ENCODE measurements around the gene RPN2. TPM values are rescaled to one million over a fixed set of nuclear protein-coding genes. Genes with fewer than 3 reads are reported as not detected.

The RPN2 gene
- total and polyA plus RNA-seq, 2 donors (not counting 3 experiments of a cell fraction or from before 2014, with no cell fraction given): 283 to 530 TPM

GRCh38 chr20:37202267-37202943 is 23.3 kb downstream of the RPN2 start:
- TF ChIP-seq MAX (IDR thresholded peaks at IDR 0.05; ENCODE audit: insufficient read depth, insufficient read length): no peak
- no peak for TF ChIP-seq FOS (IDR thresholded peaks at IDR 0.05; ENCODE audit: borderline replicate concordance, insufficient read depth, low read length)
- no peak for TF ChIP-seq JUN (IDR thresholded peaks at IDR 0.05; ENCODE audit: borderline replicate concordance, insufficient read depth, insufficient read length, low read depth)
- TF ChIP-seq EZH2 (IDR thresholded peaks at IDR 0.05; ENCODE audit: borderline replicate concordance, low read depth, low read length, severe bottlenecking): no peak
- TF ChIP-seq CTCF (IDR thresholded peaks at IDR 0.05; ENCODE audit: extremely low read depth in 1 of 2, insufficient read depth in 1 of 2, low read depth in 1 of 2, low read length in 2 of 2): peak; percentile 67 to 79
- no peak for TF ChIP-seq POLR2A (IDR thresholded peaks at IDR 0.05; ENCODE audit: low read depth, low read length)
- TF ChIP-seq GATA2 (IDR thresholded peaks at IDR 0.05; ENCODE audit: insufficient read depth, insufficient read length, low read depth, low read length): no peak
- intact Hi-C loops (cut with micrococcal nuclease): loop anchor here (1.0 kb wide), 1 partner anchor 332 kb away; no protein-coding TSS in a partner anchor
- DNase-seq (ENCODE audit: low read depth, low spot score) (peak; percentile 65), FAIRE-seq (peak; percentile 89)
- Histone ChIP-seq H3K4me1 (ENCODE audit: control insufficient read depth, extremely low read depth, insufficient read depth, low read length) (no peaks in the 10 kb centered on the region), H3K79me2 (ENCODE audit: control insufficient read depth, insufficient read depth, low read length) (peaks cover 42% of the 10 kb centered on the region), H3K9me3 (replicated peaks; ENCODE audit: control insufficient read depth, insufficient read depth, low read length) (no peaks in the 10 kb centered on the region), H4K20me1 (replicated peaks; ENCODE audit: control insufficient read depth, extremely low read depth, insufficient read depth, low read length) (peaks cover 2% of the 10 kb centered on the region), H3K9me1 (replicated peaks; ENCODE audit: control insufficient read depth, extremely low read depth, insufficient read depth, low read length) (no peaks in the 10 kb centered on the region), H3K9ac (replicated peaks; ENCODE audit: extremely low read depth, insufficient read depth, low read length) (no peak overlapping the region), H3K4me3 (replicated peaks in 1 of 3; ENCODE audit: insufficient read depth in 1 of 3, low read depth in 1 of 3, low read length in 3 of 3) (no peak overlapping the region), H2AFZ (ENCODE audit: low read depth, low read length) (no peak overlapping the region), H3K27ac (ENCODE audit: insufficient read depth, low read depth, low read length) (peak overlapping the region; percentile 19), H3K4me2 (ENCODE audit: insufficient read depth, low read length) (no peak overlapping the region), H3K36me3 (ENCODE audit: control insufficient read depth in 2 of 2, extremely low read depth in 1 of 2, insufficient read depth in 2 of 2, low read length in 2 of 2) (peaks cover 42 to 48% of the 10 kb centered on the region in 2 experiments), H3K27me3 (ENCODE audit: control insufficient read depth in 2 of 2, insufficient read depth in 2 of 2, low read length in 2 of 2) (no peaks in the 10 kb centered on the region)
- ChIA-PET CTCF (no interaction called here), POLR2A (no interaction called here)
- no TSS peak for BruUV-seq (replicated peaks)
- dilution Hi-C loops (cut with MboI; ENCODE audit: extremely low pct_ligation_motif_present, low sequenced_read_pairs): no loop called here
